ENCODE data around the gene INSIG1.

INSIG1 gene

DNA sequence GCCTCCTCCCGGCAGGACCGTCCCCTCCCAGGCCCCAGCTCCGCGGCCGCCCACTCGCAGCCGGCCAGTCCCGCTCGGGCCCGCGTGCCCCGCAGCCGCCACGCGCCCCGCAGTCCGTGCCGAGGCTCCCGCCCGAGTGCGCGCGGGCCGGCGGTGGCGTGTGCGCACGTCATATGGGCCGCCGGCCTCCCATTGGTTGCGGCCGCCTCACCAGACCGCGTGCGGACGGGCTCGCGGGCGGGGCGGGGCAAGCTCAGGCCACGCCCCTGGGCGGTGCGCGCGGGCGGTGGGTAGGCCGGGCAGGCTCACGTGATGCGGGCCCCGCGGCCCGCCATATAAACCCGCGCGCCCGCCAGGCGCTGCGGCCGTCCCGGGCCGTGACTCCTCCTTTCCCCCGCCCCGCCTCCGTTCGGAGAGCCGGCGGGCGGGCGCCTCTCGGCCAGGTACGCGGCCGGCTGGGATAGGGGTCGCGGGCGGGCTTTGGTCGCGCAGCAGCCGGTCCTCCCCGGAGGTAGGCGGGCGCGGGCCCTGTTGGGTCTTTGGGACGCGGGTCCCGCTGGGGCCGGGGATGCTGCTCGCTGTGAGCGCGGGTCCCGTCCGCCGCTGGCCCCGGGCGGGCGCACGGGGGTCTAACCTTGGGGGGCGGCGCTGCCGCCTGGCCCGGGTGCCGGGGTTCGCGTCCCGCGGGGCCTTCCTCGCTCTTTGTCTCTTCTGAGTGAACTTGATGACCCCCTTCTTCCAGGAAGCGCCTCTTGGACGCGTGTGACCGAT is at the start of gene INSIG1:
TSS of gene INSIG1 (plus strand) at position 362 of the 771 bp plus-strand sequence. CDS start at position 770, 408 bp downstream.
- peak; percentile 90 to 92 for DNase-seq

DNA sequence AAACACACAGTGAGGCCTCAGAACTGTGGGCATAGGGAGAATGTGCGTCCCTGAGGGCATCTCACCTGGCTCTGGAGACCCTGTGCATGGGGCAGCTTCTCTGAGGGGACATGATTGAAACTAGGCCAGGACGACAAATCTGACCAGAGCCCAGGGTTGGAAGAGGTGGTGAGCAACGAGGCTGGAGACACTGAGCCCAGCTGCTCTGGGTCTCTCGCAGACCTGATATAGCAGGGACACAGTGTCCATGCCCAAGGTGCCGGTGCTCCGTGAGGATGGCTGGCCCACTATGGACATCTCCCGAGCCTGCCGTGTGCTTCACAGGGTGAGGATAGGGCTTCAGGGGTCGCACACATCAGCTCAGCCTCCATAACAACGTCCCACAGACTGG is 49.3 kb upstream of the INSIG1 start:
- DNase-seq, result no peak

DNA sequence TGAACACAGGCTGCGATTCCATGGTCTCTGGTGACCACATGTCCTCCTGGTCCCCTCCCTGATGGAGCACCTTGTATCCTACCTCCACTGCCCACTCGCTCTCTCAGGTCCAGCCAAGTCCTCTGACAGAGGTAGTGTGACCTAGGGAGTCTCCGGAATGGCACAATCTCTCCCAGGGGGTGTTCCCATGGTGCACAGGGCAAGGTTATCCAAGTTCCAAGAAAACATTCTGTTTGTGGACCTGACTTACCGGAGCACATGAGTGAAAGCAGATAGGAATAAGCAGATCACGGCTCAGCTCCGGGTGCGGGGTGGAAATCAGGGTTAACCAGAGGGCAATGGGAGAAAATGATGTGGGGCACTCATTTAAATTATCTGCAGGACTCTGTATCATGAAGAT is 45.8 kb upstream of the INSIG1 start:
- no peak for DNase-seq

DNA sequence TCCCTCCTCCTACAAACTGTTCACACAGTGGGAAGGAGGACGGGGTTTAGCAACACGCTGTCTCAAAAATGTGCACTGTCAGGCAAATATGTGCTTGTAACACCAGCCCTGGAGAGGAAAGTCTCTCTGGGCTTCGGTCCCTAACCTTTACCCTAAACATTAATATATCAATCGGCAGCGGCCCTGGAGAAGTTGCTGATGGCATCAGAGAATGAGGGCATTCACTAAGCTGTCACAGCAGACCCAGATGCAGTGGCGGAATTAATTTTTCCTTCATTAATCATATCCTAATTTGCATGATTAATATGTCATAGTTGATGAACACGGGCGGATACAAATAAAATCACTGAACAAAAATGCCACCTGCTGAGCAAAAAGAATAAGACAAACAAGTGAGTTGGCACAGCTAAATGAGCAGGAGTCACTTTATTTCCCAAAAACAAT is 45.2 kb upstream of the INSIG1 start:
- no peak for DNase-seq

GRCh38 chr7:155252892-155253501 is 44.7 kb upstream of the INSIG1 start:
- DNase-seq, result no peak

- no peak for DNase-seq
These were observed 43.7 kb upstream of the INSIG1 start for GRCh38 chr7:155254018-155254417.

- no peak for DNase-seq
These were observed 42.6 kb upstream of the INSIG1 start for GRCh38 chr7:155255071-155255470.

DNA sequence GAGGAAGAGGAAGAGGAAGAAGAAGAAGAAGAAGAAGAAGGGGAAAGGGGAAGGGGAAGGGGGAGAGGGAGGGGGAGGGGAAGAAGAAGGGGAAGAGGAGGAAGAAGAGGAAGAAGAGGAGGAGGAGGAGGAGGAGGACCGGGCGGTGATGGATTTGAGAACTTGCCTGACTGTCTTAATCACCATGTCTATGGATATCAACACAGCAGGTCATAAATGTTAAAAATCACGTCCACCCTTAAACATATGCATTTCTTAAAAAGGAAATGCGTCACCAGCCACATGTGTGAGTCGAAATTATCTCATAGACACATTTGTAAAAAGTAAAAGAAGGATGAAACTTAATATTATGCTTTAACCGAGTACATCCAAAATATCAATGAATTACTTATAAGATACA is 42.1 kb upstream of the INSIG1 start:
- no peak for DNase-seq

GRCh38 chr7:155256081-155256760 is 41.5 kb upstream of the INSIG1 start:
- no peak for DNase-seq

GRCh38 chr7:155256761-155257481 is 40.8 kb upstream of the INSIG1 start:
- no peak for DNase-seq

DNA sequence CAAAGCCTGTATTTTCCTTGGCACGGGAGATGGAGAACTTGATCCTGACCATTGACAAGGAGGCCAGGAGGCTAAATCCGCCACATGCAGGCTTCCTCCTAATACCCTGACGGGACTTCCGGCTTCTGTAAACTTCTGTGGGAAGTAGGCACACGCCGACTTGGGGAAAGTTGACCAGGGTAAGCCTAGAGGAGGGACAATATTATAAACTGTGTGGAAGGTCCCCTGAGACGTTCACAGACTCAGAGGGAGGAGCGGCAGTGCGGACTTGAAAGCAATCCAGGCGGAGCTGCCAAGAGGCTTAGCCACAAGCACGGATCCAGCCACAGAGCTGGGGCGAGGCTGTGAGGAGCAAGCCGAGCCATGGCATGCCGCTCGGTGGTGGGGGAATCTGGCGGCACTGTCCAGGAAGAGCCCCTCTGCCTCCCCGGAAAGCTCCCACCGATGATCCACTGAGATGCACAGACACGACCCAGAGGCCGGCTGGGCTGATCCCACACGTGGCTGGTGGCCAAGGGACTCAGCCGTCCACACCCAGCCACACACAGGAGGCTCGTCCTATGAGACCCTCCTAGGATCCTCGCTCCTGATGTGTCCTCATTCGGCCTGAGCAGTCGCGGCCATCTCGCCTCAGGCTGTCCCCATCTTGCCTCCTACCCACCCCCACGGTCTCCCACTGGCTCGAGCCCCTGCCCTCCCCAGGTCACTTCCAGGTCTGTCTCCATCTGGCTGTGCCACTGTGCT is 40.0 kb upstream of the INSIG1 start:
- DNase-seq, result no peak

DNA sequence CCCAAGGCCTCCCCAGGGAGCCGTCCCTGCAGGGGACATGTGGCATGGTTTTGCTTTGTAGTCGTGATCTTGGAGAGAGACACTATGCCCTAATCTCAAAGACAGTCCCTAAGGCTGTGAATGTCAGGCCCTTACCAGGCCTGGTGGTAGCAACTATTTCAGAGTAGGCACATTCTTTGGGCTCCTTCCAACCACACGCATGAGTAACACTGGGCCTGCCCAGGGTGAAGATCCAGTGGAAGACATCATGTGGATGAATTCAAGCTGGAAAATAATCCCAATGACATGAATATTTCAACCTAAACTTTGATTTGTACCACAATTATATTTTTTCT is 39.5 kb upstream of the INSIG1 start:
- no peak for DNase-seq

- DNase-seq, result no peak
These were observed 37.7 kb upstream of the INSIG1 start for GRCh38 chr7:155259866-155260497.

DNA sequence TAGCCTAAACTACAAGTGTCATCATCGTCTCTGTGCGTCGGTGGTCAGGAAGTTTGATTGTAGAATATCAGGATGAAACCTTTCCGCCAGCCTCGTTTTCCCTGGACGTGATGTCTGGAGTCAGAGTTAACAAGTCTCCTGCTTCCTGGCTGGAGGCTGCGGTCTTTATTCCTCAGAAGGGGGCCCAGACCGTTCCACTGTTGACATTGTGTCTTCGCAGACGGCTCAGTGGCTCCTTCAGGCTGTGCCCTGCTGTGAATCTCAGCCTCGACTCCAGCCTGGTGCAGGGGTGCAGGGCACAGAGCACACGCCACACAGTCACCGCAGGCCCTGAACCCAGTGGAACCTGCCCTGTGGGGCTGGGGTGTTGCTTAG is 37.2 kb upstream of the INSIG1 start:
- no peak for DNase-seq

DNA sequence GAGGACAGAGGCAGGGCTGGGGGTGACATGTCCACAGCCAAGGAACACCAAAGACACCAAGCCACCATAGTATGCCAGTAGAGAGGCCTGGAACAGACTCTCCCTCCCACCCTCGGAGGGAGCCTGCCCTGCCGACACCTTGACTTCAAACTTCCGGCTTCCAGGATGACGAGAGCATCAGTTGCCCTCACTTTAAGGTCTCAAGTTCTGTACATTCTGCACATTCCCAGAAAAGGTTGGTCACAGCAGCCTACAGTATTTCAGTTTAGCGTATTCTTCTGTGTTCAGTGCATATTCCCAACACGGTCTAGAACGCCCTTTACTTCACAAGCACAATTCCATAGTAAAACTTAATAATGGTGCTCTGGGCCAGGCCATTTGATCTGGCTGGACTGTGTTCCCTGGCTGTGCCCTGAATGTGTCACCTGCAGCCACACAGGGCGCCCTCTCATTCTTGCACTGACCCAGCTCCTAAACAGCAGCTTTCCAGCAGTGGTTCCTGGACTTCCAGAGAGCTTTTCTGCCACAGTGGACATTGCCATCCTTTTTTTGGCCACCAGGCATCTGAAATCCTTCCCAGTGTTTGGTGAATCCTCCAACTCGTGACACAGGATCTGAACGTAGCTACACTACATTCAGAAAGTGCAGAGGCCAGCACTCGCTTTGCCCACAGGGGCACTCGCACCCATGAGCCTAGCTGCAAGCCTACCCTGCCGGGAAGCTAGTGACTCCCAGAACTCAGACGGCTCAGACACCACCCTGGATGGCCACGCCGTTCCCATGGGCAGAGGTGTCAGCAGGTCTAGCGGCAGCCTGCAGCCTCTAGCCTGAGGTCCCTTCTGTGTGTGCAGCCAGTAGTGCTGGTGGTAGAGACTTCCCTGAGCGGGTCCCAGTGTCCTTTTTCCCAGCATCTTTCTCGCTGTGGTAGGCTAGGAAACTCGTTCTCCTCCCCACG is 36.4 kb upstream of the INSIG1 start:
- DNase-seq, result no peak

GRCh38 chr7:155262031-155262430 is 35.6 kb upstream of the INSIG1 start:
- no peak for DNase-seq

DNA sequence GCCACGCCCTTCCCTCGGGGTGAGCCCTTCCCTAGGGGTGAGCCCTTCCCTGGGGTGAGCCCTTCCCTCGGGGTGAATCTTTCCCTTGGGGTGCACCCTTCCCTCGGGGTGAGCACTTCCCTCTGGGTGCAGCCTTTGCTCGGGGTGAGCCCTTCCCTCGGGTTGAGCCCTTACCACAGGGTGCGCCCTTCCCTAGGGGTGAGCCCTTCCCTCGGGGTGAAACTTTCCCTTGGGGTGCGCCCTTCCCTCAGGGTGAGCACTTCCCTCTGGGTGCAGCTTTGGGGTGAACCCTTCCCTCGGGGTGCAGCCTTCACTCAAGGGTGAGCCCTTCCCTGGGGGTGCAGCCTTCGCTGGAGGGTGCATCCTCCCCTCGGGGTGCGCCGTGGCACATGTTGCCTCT is 34.6 kb upstream of the INSIG1 start:
- no peak for DNase-seq

- DNase-seq, result no peak
These were observed 34.0 kb upstream of the INSIG1 start for GRCh38 chr7:155263581-155264143.

- DNase-seq, result no peak
These were observed 32.5 kb upstream of the INSIG1 start for GRCh38 chr7:155265144-155265543.

- no peak for DNase-seq
These were observed 31.7 kb upstream of the INSIG1 start for GRCh38 chr7:155265961-155266360.

- DNase-seq, result no peak
These were observed 31.2 kb upstream of the INSIG1 start for GRCh38 chr7:155266440-155266839.

Measured in stimulated activated CD4-positive, alpha-beta T cell treated with anti-CD3 and anti-CD28 coated beads, Interleukin-2, amount 100 ng/mL, for 24 hours (primary cell).